HEK293 (cell line): Measurements from ENCODE around the gene PIM3.

ENCODE experiments used
- BCL6B ChIP-seq: fragments of 450-650 bp; formaldehyde crosslinking; IDR thresholded peaks from 2 replicates; pipeline ENCODE4 v1.5.1; 2017; ENCODE audit warnings: missing biosample characterization, missing genetic modification characterization
- GLI4 ChIP-seq: fragments of 450-650 bp; formaldehyde crosslinking; IDR thresholded peaks from 2 replicates; pipeline ENCODE4 v1.5.1; 2016; ENCODE audit warnings: missing biosample characterization, missing genetic modification characterization
- GLIS2 ChIP-seq: fragments of 450-650 bp; formaldehyde crosslinking; IDR thresholded peaks from 2 replicates; pipeline ENCODE4 v1.5.1; 2016; ENCODE audit warnings: missing biosample characterization, missing genetic modification characterization
- KLF16 ChIP-seq: fragments of 450-650 bp; formaldehyde crosslinking; IDR thresholded peaks from 2 replicates; pipeline ENCODE4 v1.5.1; 2017; ENCODE audit warnings: missing biosample characterization, missing genetic modification characterization
- KLF9 ChIP-seq: fragments of 450-650 bp; formaldehyde crosslinking; IDR thresholded peaks from 2 replicates; pipeline ENCODE4 v1.5.1; 2016; ENCODE audit warnings: missing biosample characterization, missing genetic modification characterization, low read depth
- OSR2 ChIP-seq: fragments of 450-650 bp; formaldehyde crosslinking; IDR thresholded peaks from 2 replicates; pipeline ENCODE4 v1.5.1; 2016; ENCODE audit warnings: missing biosample characterization, missing genetic modification characterization
- SETDB1 ChIP-seq: IDR thresholded peaks from one replicate; pipeline ENCODE4 v1.6.1; 2017; ENCODE audit warnings: mild to moderate bottlenecking, low read length, moderate library complexity, mixed read lengths; ENCODE audit not compliant: insufficient read length
- ZFHX2 ChIP-seq: fragments of 450-650 bp; formaldehyde crosslinking; conservative IDR thresholded peaks from 2 replicates; pipeline ENCODE4 v1.5.1; 2016; ENCODE audit warnings: missing biosample characterization, missing genetic modification characterization
- ZNF148 ChIP-seq: fragments of 450-650 bp; formaldehyde crosslinking; IDR thresholded peaks from 2 replicates; pipeline ENCODE4 v1.5.0; 2017; ENCODE audit warnings: missing biosample characterization, missing genetic modification characterization, borderline replicate concordance
- ZNF157 ChIP-seq: fragments of 450-650 bp; formaldehyde crosslinking; IDR thresholded peaks from 2 replicates; pipeline ENCODE4 v1.5.1; 2016; ENCODE audit warnings: missing biosample characterization, missing genetic modification characterization
- ZNF16 ChIP-seq: fragments of 450-650 bp; formaldehyde crosslinking; IDR thresholded peaks from 2 replicates; pipeline ENCODE4 v1.5.1; 2016; ENCODE audit warnings: low read depth, missing biosample characterization, missing genetic modification characterization
- ZNF169 ChIP-seq: fragments of 450-650 bp; formaldehyde crosslinking; IDR thresholded peaks from 2 replicates; pipeline ENCODE4 v1.5.1; 2016; ENCODE audit warnings: missing biosample characterization, missing genetic modification characterization
- ZNF202 ChIP-seq: fragments of 450-650 bp; formaldehyde crosslinking; IDR thresholded peaks from 2 replicates; pipeline ENCODE4 v1.5.1; 2016; ENCODE audit warnings: missing biosample characterization, missing genetic modification characterization, borderline replicate concordance
- ZNF214 ChIP-seq: fragments of 450-650 bp; formaldehyde crosslinking; IDR thresholded peaks from 2 replicates; pipeline ENCODE4 v1.5.1; 2017; ENCODE audit warnings: missing biosample characterization, mild to moderate bottlenecking, missing genetic modification characterization, borderline replicate concordance
- ZNF239 ChIP-seq: fragments of 450-650 bp; formaldehyde crosslinking; IDR thresholded peaks from 2 replicates; pipeline ENCODE4 v1.5.1; 2016; ENCODE audit warnings: missing biosample characterization, missing genetic modification characterization
- ZNF280C ChIP-seq: fragments of 450-650 bp; formaldehyde crosslinking; IDR thresholded peaks from 2 replicates; pipeline ENCODE4 v1.5.1; 2016; ENCODE audit warnings: missing biosample characterization, missing genetic modification characterization
- ZNF292 ChIP-seq: fragments of 450-650 bp; formaldehyde crosslinking; IDR thresholded peaks from 2 replicates; pipeline ENCODE4 v1.5.1; 2016; ENCODE audit warnings: low read depth, missing biosample characterization, missing genetic modification characterization, borderline replicate concordance
- ZNF302 ChIP-seq: fragments of 450-650 bp; formaldehyde crosslinking; IDR thresholded peaks from 2 replicates; pipeline ENCODE4 v1.5.1; 2016; ENCODE audit warnings: missing biosample characterization, missing genetic modification characterization, low read depth
- ZNF350 ChIP-seq: fragments of 450-650 bp; formaldehyde crosslinking; IDR thresholded peaks from 2 replicates; pipeline ENCODE4 v1.5.0; 2017; ENCODE audit warnings: missing biosample characterization, mild to moderate bottlenecking, missing genetic modification characterization
- ZNF391 ChIP-seq: fragments of 450-650 bp; formaldehyde crosslinking; IDR thresholded peaks from 2 replicates; pipeline ENCODE4 v1.5.1; 2016; ENCODE audit warnings: low read depth, missing biosample characterization, missing genetic modification characterization, borderline replicate concordance
- ZNF518A ChIP-seq: fragments of 450-650 bp; formaldehyde crosslinking; conservative IDR thresholded peaks from 2 replicates; pipeline ENCODE4 v1.5.1; 2016; ENCODE audit warnings: low read depth, missing biosample characterization, missing genetic modification characterization
- ZNF521 ChIP-seq: fragments of 450-650 bp; formaldehyde crosslinking; IDR thresholded peaks from 2 replicates; pipeline ENCODE4 v1.5.1; 2017; ENCODE audit warnings: missing biosample characterization, mild to moderate bottlenecking, missing genetic modification characterization
- ZNF624 ChIP-seq: fragments of 450-650 bp; formaldehyde crosslinking; IDR thresholded peaks from 2 replicates; pipeline ENCODE4 v1.5.1; 2017; ENCODE audit warnings: missing biosample characterization, missing genetic modification characterization
- ZNF629 ChIP-seq: fragments of 450-650 bp; formaldehyde crosslinking; IDR thresholded peaks from 2 replicates; pipeline ENCODE4 v1.5.1; 2017; ENCODE audit warnings: missing biosample characterization, missing genetic modification characterization
- ZNF654 ChIP-seq: fragments of 450-650 bp; formaldehyde crosslinking; IDR thresholded peaks from 2 replicates; pipeline ENCODE4 v1.5.1; 2016; ENCODE audit warnings: low read depth, missing biosample characterization, missing genetic modification characterization
- ZNF701 ChIP-seq: fragments of 450-650 bp; formaldehyde crosslinking; IDR thresholded peaks from 2 replicates; pipeline ENCODE4 v1.5.1; 2016; ENCODE audit warnings: missing biosample characterization, missing genetic modification characterization
- ZSCAN23 ChIP-seq: fragments of 450-650 bp; formaldehyde crosslinking; IDR thresholded peaks from 2 replicates; pipeline ENCODE4 v1.5.1; 2016; ENCODE audit warnings: missing biosample characterization, missing genetic modification characterization

PIM3 gene

GRCh38 chr22:49972163-49973017 lies 11.8 kb downstream of the PIM3 start (continued):
- TF ChIP-seq BCL6B = no peak
- no peak for TF ChIP-seq ZNF629 (tag by site-specific recombination)
- no peak for TF ChIP-seq ZNF701 (tag by site-specific recombination)
- TF ChIP-seq GLIS2 = 0 out of 2 replicates have a peak, but pooled peaks have one; percentile 11
- TF ChIP-seq KLF9 = no peak
- no peak for TF ChIP-seq ZNF350 (tag by site-specific recombination)
- peak; percentile 68 for TF ChIP-seq ZFHX2 (tag by site-specific recombination)
- TF ChIP-seq ZNF521 (tag by site-specific recombination) = peak; percentile 97
- TF ChIP-seq ZNF157 (tag by site-specific recombination) = no peak
- TF ChIP-seq ZNF292 (tag by site-specific recombination) = no peak
- no peak for TF ChIP-seq OSR2
- 0 out of 2 replicates have a peak, but pooled peaks have one; percentile 54 for TF ChIP-seq ZNF239 (tag by site-specific recombination)
- TF ChIP-seq ZSCAN23 = no peak
- TF ChIP-seq SETDB1 = no peak
- TF ChIP-seq KLF16 = no peak
- TF ChIP-seq ZNF280C (tag by site-specific recombination) = peak; percentile 70; the same call in 1 of the 2 replicates
- TF ChIP-seq ZNF518A = no peak
- no peak for TF ChIP-seq ZNF214 (tag by site-specific recombination)
- TF ChIP-seq ZNF169 (tag by site-specific recombination) = no peak
- no peak; the same call in 1 of the 2 replicates for TF ChIP-seq ZNF16
- TF ChIP-seq ZNF624 = no peak
- TF ChIP-seq GLI4 (tag by site-specific recombination) = 0 out of 2 replicates have a peak, but pooled peaks have one; percentile 82
- 0 out of 2 replicates have a peak, but pooled peaks have one; percentile 20 for TF ChIP-seq ZNF148 (tag by site-specific recombination)
- TF ChIP-seq ZNF202 (tag by site-specific recombination) = no peak
- no peak for TF ChIP-seq ZNF302 (tag by site-specific recombination)
- TF ChIP-seq ZNF391 (tag by site-specific recombination) = no peak
- TF ChIP-seq ZNF654 (tag by site-specific recombination) = no peak
